A549 (cell line): Measurements from ENCODE around the gene SPTBN5.

Experiments used
- CBX2 ChIP-seq: fragments of 200-600 bp; sonication (generic); IDR thresholded peaks from 2 replicates; pipeline ENCODE4 v1.6.1; 2016; ENCODE audit warnings: low read depth, mild to moderate bottlenecking, borderline replicate concordance
- CEBPB ChIP-seq, 2 experiments: fragments of >200 bp in 1 of 2; sonication (Bioruptor Twin) in 1 of 2; formaldehyde crosslinking in 1 of 2; IDR thresholded peaks; 2 replicates each; pipeline ENCODE4 v1.6.1; 2012 to 2016
- EHMT2 ChIP-seq: fragments of 200-600 bp; sonication (generic); IDR thresholded peaks from 2 replicates; pipeline ENCODE4 v1.6.1; 2016; ENCODE audit warnings: antibody characterized with exemption, low read depth, mild to moderate bottlenecking, moderate library complexity
- NFE2L2 ChIP-seq: fragments of 150-350 bp; conservative IDR thresholded peaks from 2 replicates; pipeline ENCODE4 v1.6.1; 2014; ENCODE audit warnings: low read length
- PHF8 ChIP-seq: fragments of 200-600 bp; sonication (generic); IDR thresholded peaks from 2 replicates; pipeline ENCODE4 v1.6.1; 2016; ENCODE audit warnings: low read depth, mild to moderate bottlenecking, antibody characterized with exemption, moderate library complexity, borderline replicate concordance
- POLR2A ChIP-seq: IDR thresholded peaks from 2 replicates; pipeline ENCODE4 v1.6.1; 2012; ENCODE audit warnings: mild to moderate bottlenecking, low read length
- RNF2 ChIP-seq: fragments of 200-600 bp; sonication (generic); IDR thresholded peaks from 2 replicates; pipeline ENCODE4 v1.6.1; 2016; ENCODE audit warnings: low read depth, mild to moderate bottlenecking, antibody characterized with exemption, moderate library complexity, borderline replicate concordance
- TF ChIP-seq, protein P1 (sequence below): fragments of >200 bp; sonication (Bioruptor Twin); formaldehyde crosslinking; IDR thresholded peaks from 3 replicates; pipeline ENCODE4 v1.5.1; 2016
- TF ChIP-seq, protein P2 (sequence below): fragments of 200-600 bp; sonication (generic); IDR thresholded peaks from 2 replicates; pipeline ENCODE4 v1.6.1; 2016; ENCODE audit warnings: antibody characterized with exemption, mild to moderate bottlenecking, moderate library complexity
- TF ChIP-seq, protein P3 (sequence below): IDR thresholded peaks from 2 replicates; pipeline ENCODE4 v1.6.1; 2012

DNA sequence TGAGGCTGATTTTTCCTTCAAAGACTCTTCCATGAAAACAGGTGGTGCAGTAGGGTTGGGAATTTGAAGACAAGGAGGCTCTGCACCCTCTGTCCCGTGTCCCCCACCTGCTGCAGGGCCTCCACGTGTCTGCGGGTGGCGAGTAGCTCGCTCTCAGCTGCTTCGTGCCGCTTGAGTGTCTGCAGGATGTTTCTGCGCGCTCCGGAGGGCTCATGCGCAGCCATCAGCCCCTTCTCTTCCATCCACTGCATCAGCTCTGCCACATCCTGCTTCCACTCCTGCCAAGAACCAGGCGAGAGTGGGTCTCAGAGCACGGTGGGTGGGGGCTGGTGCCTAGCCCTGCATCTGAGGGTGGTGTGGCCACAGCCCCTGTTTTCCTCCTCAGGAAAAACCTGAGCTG lies 17.8 kb downstream of the SPTBN5 start:
- TF ChIP-seq EHMT2: no peak
- TF ChIP-seq PHF8: no peak
- TF ChIP-seq CEBPB (IDR thresholded peaks at IDR 0.05): no peak
- TF ChIP-seq, protein P1, sequence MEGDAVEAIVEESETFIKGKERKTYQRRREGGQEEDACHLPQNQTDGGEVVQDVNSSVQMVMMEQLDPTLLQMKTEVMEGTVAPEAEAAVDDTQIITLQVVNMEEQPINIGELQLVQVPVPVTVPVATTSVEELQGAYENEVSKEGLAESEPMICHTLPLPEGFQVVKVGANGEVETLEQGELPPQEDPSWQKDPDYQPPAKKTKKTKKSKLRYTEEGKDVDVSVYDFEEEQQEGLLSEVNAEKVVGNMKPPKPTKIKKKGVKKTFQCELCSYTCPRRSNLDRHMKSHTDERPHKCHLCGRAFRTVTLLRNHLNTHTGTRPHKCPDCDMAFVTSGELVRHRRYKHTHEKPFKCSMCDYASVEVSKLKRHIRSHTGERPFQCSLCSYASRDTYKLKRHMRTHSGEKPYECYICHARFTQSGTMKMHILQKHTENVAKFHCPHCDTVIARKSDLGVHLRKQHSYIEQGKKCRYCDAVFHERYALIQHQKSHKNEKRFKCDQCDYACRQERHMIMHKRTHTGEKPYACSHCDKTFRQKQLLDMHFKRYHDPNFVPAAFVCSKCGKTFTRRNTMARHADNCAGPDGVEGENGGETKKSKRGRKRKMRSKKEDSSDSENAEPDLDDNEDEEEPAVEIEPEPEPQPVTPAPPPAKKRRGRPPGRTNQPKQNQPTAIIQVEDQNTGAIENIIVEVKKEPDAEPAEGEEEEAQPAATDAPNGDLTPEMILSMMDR: no peak
- no peak for TF ChIP-seq POLR2A
- TF ChIP-seq RNF2: no peak
- TF ChIP-seq CBX2: no peak
- TF ChIP-seq NFE2L2: no peak
- TF ChIP-seq, protein P2, sequence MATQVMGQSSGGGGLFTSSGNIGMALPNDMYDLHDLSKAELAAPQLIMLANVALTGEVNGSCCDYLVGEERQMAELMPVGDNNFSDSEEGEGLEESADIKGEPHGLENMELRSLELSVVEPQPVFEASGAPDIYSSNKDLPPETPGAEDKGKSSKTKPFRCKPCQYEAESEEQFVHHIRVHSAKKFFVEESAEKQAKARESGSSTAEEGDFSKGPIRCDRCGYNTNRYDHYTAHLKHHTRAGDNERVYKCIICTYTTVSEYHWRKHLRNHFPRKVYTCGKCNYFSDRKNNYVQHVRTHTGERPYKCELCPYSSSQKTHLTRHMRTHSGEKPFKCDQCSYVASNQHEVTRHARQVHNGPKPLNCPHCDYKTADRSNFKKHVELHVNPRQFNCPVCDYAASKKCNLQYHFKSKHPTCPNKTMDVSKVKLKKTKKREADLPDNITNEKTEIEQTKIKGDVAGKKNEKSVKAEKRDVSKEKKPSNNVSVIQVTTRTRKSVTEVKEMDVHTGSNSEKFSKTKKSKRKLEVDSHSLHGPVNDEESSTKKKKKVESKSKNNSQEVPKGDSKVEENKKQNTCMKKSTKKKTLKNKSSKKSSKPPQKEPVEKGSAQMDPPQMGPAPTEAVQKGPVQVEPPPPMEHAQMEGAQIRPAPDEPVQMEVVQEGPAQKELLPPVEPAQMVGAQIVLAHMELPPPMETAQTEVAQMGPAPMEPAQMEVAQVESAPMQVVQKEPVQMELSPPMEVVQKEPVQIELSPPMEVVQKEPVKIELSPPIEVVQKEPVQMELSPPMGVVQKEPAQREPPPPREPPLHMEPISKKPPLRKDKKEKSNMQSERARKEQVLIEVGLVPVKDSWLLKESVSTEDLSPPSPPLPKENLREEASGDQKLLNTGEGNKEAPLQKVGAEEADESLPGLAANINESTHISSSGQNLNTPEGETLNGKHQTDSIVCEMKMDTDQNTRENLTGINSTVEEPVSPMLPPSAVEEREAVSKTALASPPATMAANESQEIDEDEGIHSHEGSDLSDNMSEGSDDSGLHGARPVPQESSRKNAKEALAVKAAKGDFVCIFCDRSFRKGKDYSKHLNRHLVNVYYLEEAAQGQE: no peak
- TF ChIP-seq, protein P3, sequence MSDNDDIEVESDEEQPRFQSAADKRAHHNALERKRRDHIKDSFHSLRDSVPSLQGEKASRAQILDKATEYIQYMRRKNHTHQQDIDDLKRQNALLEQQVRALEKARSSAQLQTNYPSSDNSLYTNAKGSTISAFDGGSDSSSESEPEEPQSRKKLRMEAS: no peak
